ENCODE data around the gene LGALS4.

DNA sequence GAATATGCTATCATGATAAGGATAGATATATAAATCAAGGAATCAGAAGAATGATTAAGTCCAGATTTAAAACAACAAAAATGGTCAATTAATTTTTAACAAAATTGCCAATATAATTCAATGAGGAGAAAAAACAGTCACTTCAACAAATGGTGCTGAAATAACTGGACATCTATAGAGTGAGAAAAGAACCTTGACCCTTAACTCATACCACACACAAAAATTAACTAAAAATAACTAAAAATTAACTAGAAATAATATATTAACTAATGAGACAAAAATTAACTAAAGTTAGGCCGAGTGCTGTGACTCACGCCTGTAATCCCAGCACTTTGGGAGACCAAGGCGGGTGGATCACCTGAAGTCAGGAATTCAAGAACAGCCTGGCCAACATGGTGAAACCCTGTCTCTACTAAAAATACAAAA, 48.9 kb downstream of the LGALS4 start:
- TF ChIP-seq CTCF (conservative IDR thresholded peaks at IDR 0.05; ENCODE audit: low read depth in 2 of 2) = no peak
- no peak for TF ChIP-seq CREB1 (CRISPR knock-in tag; IDR thresholded peaks at IDR 0.05; ENCODE audit: low read depth)
- TF ChIP-seq EZH2 (IDR thresholded peaks at IDR 0.05; ENCODE audit: low read depth, unreplicated experiment) = no peak
- no peak for TF ChIP-seq POLR2AphosphoS5 (IDR thresholded peaks at IDR 0.05; ENCODE audit: low read depth)
- no peak for TF ChIP-seq REST (IDR thresholded peaks at IDR 0.05; ENCODE audit: unreplicated experiment)
- TF ChIP-seq, protein P1, sequence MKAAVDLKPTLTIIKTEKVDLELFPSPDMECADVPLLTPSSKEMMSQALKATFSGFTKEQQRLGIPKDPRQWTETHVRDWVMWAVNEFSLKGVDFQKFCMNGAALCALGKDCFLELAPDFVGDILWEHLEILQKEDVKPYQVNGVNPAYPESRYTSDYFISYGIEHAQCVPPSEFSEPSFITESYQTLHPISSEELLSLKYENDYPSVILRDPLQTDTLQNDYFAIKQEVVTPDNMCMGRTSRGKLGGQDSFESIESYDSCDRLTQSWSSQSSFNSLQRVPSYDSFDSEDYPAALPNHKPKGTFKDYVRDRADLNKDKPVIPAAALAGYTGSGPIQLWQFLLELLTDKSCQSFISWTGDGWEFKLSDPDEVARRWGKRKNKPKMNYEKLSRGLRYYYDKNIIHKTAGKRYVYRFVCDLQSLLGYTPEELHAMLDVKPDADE (IDR thresholded peaks at IDR 0.05) = no peak
- no peak for TF ChIP-seq NANOG (IDR thresholded peaks at IDR 0.05; ENCODE audit: borderline replicate concordance)
- TF ChIP-seq EZH2phosphoT487 (IDR thresholded peaks at IDR 0.05; ENCODE audit: unreplicated experiment) = no peak
- no peak for TF ChIP-seq ZNF331 (CRISPR knock-in tag; IDR thresholded peaks at IDR 0.05; ENCODE audit: low read depth)

Data from GM23338 (cell line).